Uterus (tissue), 2 donors: ENCODE data around the gene RAB44.

ENCODE experiments used
- CTCF ChIP-seq, 4 experiments: fragments of 200-600 bp in 2 of 4; fragments of 450-650 bp in 2 of 4; sonication (generic) in 2 of 4; IDR thresholded peaks; one replicate each; pipeline ENCODE4 v1.5.1; 2016 to 2019; ENCODE audit warnings: antibody characterized with exemption in 4 of 4, mild to moderate bottlenecking in 2 of 4, moderate library complexity in 1 of 4
- POLR2A ChIP-seq, 2 donors: fragments of 450-650 bp; IDR thresholded peaks; one replicate each; pipeline ENCODE4 v1.6.1; 2016; ENCODE audit warnings: antibody characterized with exemption in 2 of 2, mild to moderate bottlenecking in 1 of 2, moderate library complexity in 1 of 2

DNA sequence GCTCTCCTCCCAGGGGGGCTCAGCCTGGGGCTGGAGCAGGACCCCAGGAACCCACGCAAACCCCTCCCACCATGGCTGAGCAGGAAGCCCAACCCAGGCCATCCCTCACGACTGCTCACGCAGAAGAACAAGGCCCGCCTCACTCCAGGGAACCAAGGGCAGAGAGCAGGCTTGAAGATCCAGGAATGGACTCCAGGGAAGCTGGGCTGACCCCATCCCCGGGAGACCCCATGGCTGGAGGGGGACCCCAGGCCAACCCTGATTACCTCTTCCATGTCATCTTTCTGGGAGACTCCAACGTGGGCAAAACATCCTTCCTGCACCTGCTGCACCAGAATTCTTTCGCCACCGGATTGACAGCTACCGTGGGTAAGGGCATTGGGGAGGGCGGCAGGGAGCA is 24.7 kb downstream of the RAB44 start:
- TF ChIP-seq CTCF (IDR thresholded peaks at IDR 0.05) (no peak), POLR2A (IDR thresholded peaks at IDR 0.05) (no peak)
